MM.1S (cell line): ENCODE data around the gene CTDSPL2.

Experiments
- CTCF ChIP-seq: fragments of 300-600 bp; sonication (generic); IDR thresholded peaks from 2 replicates; pipeline ENCODE4 v1.5.1; 2016; ENCODE audit warnings: antibody characterized with exemption, low read length, mixed read lengths
- EZH2 ChIP-seq: fragments of 300-600 bp; sonication (generic); optimal IDR thresholded peaks from 2 replicates; pipeline ENCODE3; 2017; ENCODE audit warnings: low read depth, mild to moderate bottlenecking, antibody characterized with exemption, low read length, mixed read lengths

- TF ChIP-seq CTCF: no peak
- no peak for TF ChIP-seq EZH2
These were observed 16.1 kb downstream of the CTDSPL2 start for GRCh38 chr15:44443515-44443914.
